Right lobe of liver (tissue), 4 donors: ENCODE results near the gene PRKAG2.

Source experiments
- CTCF ChIP-seq, 4 donors: fragments of 200-600 bp in 3 of 4; fragments of 450-650 bp in 1 of 4; IDR thresholded peaks; one replicate each; pipeline versions ENCODE4 v1.5.1 to v1.8.0; 2016 to 2022; ENCODE audit warnings: antibody characterized with exemption in 4 of 4, mild to moderate bottlenecking in 2 of 4
- POLR2A ChIP-seq: fragments of 450-650 bp; IDR thresholded peaks from one replicate; pipeline ENCODE4 v1.6.1; 2017; ENCODE audit warnings: antibody characterized with exemption, mild to moderate bottlenecking
- donor health status: DM: no; HTN: no; CAD: no.
- donor health status: DM: no; HTN: no; CAD: no.
- donor health status: DM: no; HTN: yes; CAD: no.

- no peak for TF ChIP-seq POLR2A
- no peak for TF ChIP-seq CTCF (IDR thresholded peaks at IDR 0.05)
These were observed 115.7 kb downstream of the PRKAG2 start for GRCh38 chr7:151761231-151761630.
